Esophagus squamous epithelium (tissue), 4 donors: ENCODE data around the gene C2.

Experiments
- POLR2A ChIP-seq, 4 donors: fragments of 450-650 bp; IDR thresholded peaks; one replicate each; pipeline ENCODE4 v1.6.1; 2017; ENCODE audit warnings: antibody characterized with exemption in 4 of 4, mild to moderate bottlenecking in 4 of 4, moderate library complexity in 3 of 4
- TF ChIP-seq, protein P1 (sequence below), 6 experiments: fragments of 450-650 bp in 4 of 6; fragments of 200-600 bp in 2 of 6; sonication (generic) in 2 of 6; IDR thresholded peaks; one replicate each; pipeline ENCODE4 v1.5.1; 2016 to 2019; ENCODE audit warnings: antibody characterized with exemption in 6 of 6, mild to moderate bottlenecking in 4 of 6, moderate library complexity in 4 of 6

DNA sequence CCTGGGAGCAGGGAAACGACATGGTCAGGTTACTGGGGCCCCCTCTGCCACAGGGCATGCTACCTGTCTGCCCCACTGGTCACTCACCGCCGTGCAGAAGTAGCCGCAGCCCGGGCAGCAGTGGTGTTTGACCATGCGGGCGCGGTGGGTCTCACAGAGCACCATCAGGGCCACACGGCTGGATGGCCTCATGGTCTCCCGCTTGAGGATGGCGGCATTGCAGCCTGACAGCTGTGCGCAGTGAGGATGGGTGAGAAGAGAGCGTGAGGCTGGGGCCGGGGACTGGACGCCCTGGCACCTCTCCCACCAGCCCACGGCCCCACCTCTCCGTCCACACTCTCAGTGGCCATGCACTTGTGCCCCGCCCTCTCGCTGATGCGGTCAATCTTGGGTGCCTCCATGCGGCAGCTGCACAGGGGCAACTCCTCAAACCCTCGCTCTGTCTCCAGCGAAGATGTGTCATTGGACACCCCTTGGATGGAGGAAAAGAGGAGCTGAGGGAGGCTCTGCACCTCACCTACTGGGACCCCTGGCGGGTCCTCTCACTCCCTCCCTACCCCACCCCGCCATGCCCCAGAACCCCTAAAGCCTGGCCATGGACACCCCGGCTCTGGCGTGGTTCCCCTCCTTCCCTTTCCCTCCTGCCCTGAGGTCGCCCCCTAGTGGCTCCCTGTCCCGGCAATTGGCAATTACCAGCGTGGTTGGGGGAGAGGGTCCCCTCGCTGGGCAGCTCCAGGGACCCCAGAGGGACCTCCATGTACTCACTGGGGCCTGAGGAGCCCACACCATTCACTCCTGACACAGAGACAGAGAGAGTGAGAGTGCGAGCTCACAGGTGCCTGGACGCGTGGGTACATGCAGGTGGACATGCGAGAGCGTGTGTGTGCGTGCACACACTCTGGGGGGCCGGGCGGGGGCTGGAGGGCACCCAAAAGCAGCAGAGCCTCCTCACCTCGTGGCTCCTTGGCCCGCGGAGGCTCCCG is 39.0 kb upstream of the C2 start:
- no peak for TF ChIP-seq POLR2A (IDR thresholded peaks at IDR 0.05)
- TF ChIP-seq, protein P1, sequence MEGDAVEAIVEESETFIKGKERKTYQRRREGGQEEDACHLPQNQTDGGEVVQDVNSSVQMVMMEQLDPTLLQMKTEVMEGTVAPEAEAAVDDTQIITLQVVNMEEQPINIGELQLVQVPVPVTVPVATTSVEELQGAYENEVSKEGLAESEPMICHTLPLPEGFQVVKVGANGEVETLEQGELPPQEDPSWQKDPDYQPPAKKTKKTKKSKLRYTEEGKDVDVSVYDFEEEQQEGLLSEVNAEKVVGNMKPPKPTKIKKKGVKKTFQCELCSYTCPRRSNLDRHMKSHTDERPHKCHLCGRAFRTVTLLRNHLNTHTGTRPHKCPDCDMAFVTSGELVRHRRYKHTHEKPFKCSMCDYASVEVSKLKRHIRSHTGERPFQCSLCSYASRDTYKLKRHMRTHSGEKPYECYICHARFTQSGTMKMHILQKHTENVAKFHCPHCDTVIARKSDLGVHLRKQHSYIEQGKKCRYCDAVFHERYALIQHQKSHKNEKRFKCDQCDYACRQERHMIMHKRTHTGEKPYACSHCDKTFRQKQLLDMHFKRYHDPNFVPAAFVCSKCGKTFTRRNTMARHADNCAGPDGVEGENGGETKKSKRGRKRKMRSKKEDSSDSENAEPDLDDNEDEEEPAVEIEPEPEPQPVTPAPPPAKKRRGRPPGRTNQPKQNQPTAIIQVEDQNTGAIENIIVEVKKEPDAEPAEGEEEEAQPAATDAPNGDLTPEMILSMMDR (IDR thresholded peaks at IDR 0.05) = peak in 4 of 6 experiments; percentile 45 to 72 (median 58)
